Vagina (tissue), 2 donors: ENCODE results near the gene SLC39A1.

Source experiments
- POLR2A ChIP-seq, 2 donors: fragments of 450-650 bp; IDR thresholded peaks; one replicate each; pipeline ENCODE4 v1.6.1; 2017; ENCODE audit warnings: antibody characterized with exemption in 2 of 2, mild to moderate bottlenecking in 2 of 2, moderate library complexity in 2 of 2
- POLR2AphosphoS5 ChIP-seq, 2 donors: sonication (generic); formaldehyde crosslinking; IDR thresholded peaks; one replicate each; pipeline ENCODE4 v1.9.0; 2017; ENCODE audit warnings: antibody characterized with exemption in 2 of 2, mild to moderate bottlenecking in 2 of 2, low read depth in 1 of 2; ENCODE audit not compliant: insufficient read depth in 1 of 2
- TF ChIP-seq, protein P1 (sequence below), 3 experiments: fragments of 450-650 bp in 2 of 3; fragments of 200-600 bp in 1 of 3; sonication (generic) in 1 of 3; IDR thresholded peaks; one replicate each; pipeline ENCODE4 v1.5.1; 2017 to 2019; ENCODE audit warnings: antibody characterized with exemption in 3 of 3, mild to moderate bottlenecking in 2 of 3, moderate library complexity in 2 of 3

DNA sequence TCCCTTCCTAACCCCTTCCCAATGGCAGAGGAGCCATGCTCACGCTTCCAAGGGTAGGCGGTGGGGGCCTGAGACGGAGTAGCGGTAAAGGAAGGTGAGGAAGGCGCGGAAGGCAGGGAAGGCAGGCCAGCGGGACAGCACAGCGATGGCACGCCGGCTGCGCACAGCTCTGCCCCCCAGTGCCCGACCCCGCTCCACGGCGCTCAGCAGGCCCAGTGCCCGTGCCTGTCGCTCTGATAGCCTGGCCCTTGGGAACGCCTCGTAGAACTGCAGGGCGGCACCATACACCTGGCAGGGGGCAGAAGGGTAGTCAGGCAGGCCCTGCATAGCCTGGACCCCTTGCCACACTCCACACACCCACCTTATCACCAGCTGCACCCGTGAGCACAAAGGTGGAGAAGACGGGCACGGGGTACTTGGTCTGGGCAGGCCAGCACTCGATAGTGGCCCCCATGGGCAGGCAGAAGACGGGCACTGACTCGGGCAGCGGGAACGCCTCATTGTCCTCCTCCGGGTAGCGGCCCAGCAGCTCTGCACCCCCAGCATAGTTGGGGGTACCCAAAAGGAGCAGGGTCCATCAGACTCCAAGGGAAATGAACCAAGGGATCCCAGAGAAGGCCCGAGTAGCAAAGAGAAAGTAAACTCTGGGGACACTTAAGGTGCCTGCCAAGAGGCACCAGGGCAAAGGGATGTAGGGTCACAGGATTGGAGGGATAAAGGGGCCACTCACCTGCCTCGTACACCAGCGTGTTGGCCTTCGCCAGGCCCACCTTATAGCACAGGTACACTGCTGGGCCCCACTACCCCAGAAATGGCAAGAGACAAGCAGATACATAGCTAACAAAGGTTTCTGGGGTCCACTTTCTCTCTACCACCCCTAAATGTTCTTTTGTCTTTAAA is 21.3 kb downstream of the SLC39A1 start:
- TF ChIP-seq, protein P1, sequence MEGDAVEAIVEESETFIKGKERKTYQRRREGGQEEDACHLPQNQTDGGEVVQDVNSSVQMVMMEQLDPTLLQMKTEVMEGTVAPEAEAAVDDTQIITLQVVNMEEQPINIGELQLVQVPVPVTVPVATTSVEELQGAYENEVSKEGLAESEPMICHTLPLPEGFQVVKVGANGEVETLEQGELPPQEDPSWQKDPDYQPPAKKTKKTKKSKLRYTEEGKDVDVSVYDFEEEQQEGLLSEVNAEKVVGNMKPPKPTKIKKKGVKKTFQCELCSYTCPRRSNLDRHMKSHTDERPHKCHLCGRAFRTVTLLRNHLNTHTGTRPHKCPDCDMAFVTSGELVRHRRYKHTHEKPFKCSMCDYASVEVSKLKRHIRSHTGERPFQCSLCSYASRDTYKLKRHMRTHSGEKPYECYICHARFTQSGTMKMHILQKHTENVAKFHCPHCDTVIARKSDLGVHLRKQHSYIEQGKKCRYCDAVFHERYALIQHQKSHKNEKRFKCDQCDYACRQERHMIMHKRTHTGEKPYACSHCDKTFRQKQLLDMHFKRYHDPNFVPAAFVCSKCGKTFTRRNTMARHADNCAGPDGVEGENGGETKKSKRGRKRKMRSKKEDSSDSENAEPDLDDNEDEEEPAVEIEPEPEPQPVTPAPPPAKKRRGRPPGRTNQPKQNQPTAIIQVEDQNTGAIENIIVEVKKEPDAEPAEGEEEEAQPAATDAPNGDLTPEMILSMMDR (IDR thresholded peaks at IDR 0.05): no peak
- TF ChIP-seq POLR2AphosphoS5 (IDR thresholded peaks at IDR 0.05; ENCODE audit: insufficient read depth in 1 of 2, low read depth in 1 of 2): no peak
- TF ChIP-seq POLR2A (IDR thresholded peaks at IDR 0.05): no peak
